SU-DHL-6 (cell line): Measurements from ENCODE around the gene MCOLN1.
"Not testable (repeated sequence)": the region's sequence is repeated elsewhere in the genome, so short reads cannot be mapped to it uniquely, and the experiment has no call there.

Source experiments
- H2AFZ ChIP-seq: fragments of 200-600 bp; sonication (generic); 2 replicates; pipeline ENCODE4 v1.6.1; 2014; ENCODE audit warnings: low read depth, mild to moderate bottlenecking, moderate library complexity, mixed read lengths, antibody characterized with exemption, low read length; ENCODE audit not compliant: severe bottlenecking
- H3F3A ChIP-seq: fragments of 200-600 bp; shearing (Covaris generic); 2 replicates; pipeline ENCODE4 v1.6.0; 2016; ENCODE audit warnings: antibody characterized with exemption, mild to moderate bottlenecking; ENCODE audit not compliant: insufficient read depth
- H3K27ac ChIP-seq: fragments of 200-600 bp; sonication (generic); 2 replicates; pipeline ENCODE4 v1.5.1; 2016; ENCODE audit warnings: low read depth, mild to moderate bottlenecking, low read length, moderate library complexity, mixed read lengths
- H3K27me3 ChIP-seq: fragments of 200-600 bp; sonication (generic), shearing (Covaris generic); 2 replicates; pipeline ENCODE4 v1.6.0; 2014; ENCODE audit warnings: mild to moderate bottlenecking, low read length
- H3K36me3 ChIP-seq: fragments of 200-600 bp; sonication (generic); 2 replicates; pipeline ENCODE4 v1.6.1; 2014; ENCODE audit warnings: mild to moderate bottlenecking, low read length, mixed read lengths
- H3K4me2 ChIP-seq: fragments of 300-600, 200-600 bp; shearing (Covaris generic), sonication (generic); 2 replicates; pipeline ENCODE4 v1.6.0; 2014; ENCODE audit warnings: low read length, low read depth, mild to moderate bottlenecking; ENCODE audit not compliant: poor library complexity, severe bottlenecking
- H3K4me3 ChIP-seq: fragments of 200-600 bp; sonication (generic); 2 replicates; pipeline ENCODE4 v1.5.1; 2014; ENCODE audit warnings: antibody characterized with exemption, low read length, mild to moderate bottlenecking, mixed read lengths; ENCODE audit not compliant: insufficient read depth, poor library complexity, severe bottlenecking
- H3K79me2 ChIP-seq: fragments of 200-600 bp; sonication (generic); 2 replicates; pipeline ENCODE4 v1.6.1; 2014; ENCODE audit warnings: mild to moderate bottlenecking, low read length, moderate library complexity; ENCODE audit not compliant: insufficient read depth
- H3K9ac ChIP-seq: fragments of 200-600 bp; sonication (generic); 2 replicates; pipeline ENCODE4 v1.7.0; 2014; ENCODE audit warnings: mild to moderate bottlenecking, low read length
- H3K9me2 ChIP-seq: fragments of 200-600 bp; sonication (generic); replicated peaks from 2 replicates; pipeline ENCODE4 v1.6.1; 2014; ENCODE audit warnings: low read length; ENCODE audit not compliant: insufficient read depth
- H3K9me3 ChIP-seq: fragments of 200-600 bp; sonication (generic); 2 replicates; pipeline ENCODE4 v1.6.1; 2014; ENCODE audit warnings: low read length, mixed read lengths; ENCODE audit not compliant: insufficient read depth
- H4K20me1 ChIP-seq: fragments of 200-600 bp; sonication (generic); 2 replicates; pipeline ENCODE4 v1.6.1; 2014; ENCODE audit warnings: low read depth, mild to moderate bottlenecking, antibody characterized with exemption, low read length, moderate library complexity, mixed read lengths
- CTCF ChIP-seq: fragments of 200-600 bp; sonication (generic); IDR thresholded peaks from one replicate; pipeline ENCODE4 v1.5.1; 2017; ENCODE audit warnings: antibody characterized with exemption, mild to moderate bottlenecking, low read length, moderate library complexity; ENCODE audit not compliant: insufficient read depth, poor library complexity, severe bottlenecking
- EZH2phosphoT487 ChIP-seq: fragments of 200-600 bp; sonication (generic), shearing (Covaris generic); conservative IDR thresholded peaks from 2 replicates; pipeline ENCODE4 v1.6.1; 2018; ENCODE audit warnings: mild to moderate bottlenecking, antibody characterized with exemption, low read length, moderate library complexity, mixed read lengths

Gene MCOLN1

GRCh38 chr19:7570761-7571160 lies 48.3 kb downstream of the MCOLN1 start:
- Histone ChIP-seq H3K4me3 (no peak overlapping the region), H3K27ac (no peak overlapping the region), H2AFZ (no peak overlapping the region), H3K9me2 (no peaks in the 10 kb centered on the region), H4K20me1 (no peaks in the 10 kb centered on the region), H3K9me3 (no peaks in the 10 kb centered on the region), H3K36me3 (no peaks in the 10 kb centered on the region), H3F3A (no peaks in the 10 kb centered on the region), H3K27me3 (no peaks in the 10 kb centered on the region), H3K4me2 (no peak overlapping the region), H3K9ac (no peak overlapping the region), H3K79me2 (no peaks in the 10 kb centered on the region)
- no peak for TF ChIP-seq CTCF
- no peak for TF ChIP-seq EZH2phosphoT487

- Histone ChIP-seq H3K27me3 (no peaks in the 10 kb centered on the region), H3K9me2 (no peaks in the 10 kb centered on the region), H4K20me1 (no peaks in the 10 kb centered on the region), H3K36me3 (no peaks in the 10 kb centered on the region), H3K4me3 (no peak overlapping the region), H3K79me2 (no peaks in the 10 kb centered on the region), H3K9me3 (no peaks in the 10 kb centered on the region), H2AFZ (no peak overlapping the region), H3K9ac (no peak overlapping the region), H3K27ac (no peak overlapping the region), H3K4me2 (no peak overlapping the region), H3F3A (no peaks in the 10 kb centered on the region)
- no peak for TF ChIP-seq EZH2phosphoT487
- TF ChIP-seq CTCF, result no peak
Observed at GRCh38 chr19:7575434-7576040, 53.1 kb downstream of the MCOLN1 start.

- H3K9me2 ChIP-seq, H3K27ac ChIP-seq, H3K36me3 ChIP-seq, H3K9ac ChIP-seq, H3K27me3 ChIP-seq, H3K4me2 ChIP-seq, H3F3A ChIP-seq, H3K79me2 ChIP-seq, H2AFZ ChIP-seq, H3K9me3 ChIP-seq, H4K20me1 ChIP-seq, H3K4me3 ChIP-seq: not testable (repeated sequence)
Observed at GRCh38 chr19:7577422-7577821, 55.0 kb downstream of the MCOLN1 start.

GRCh38 chr19:7578127-7578526 lies 55.7 kb downstream of the MCOLN1 start:
- Histone ChIP-seq H4K20me1 (no peaks in the 10 kb centered on the region), H3K27ac (no peak overlapping the region), H3K9ac (no peak overlapping the region), H3K4me2 (no peak overlapping the region), H3K4me3 (no peak overlapping the region), H3K36me3 (no peaks in the 10 kb centered on the region), H3K9me3 (no peaks in the 10 kb centered on the region), H3K79me2 (no peaks in the 10 kb centered on the region), H3K9me2 (no peaks in the 10 kb centered on the region), H2AFZ (no peak overlapping the region), H3F3A (no peaks in the 10 kb centered on the region), H3K27me3 (no peaks in the 10 kb centered on the region)
- TF ChIP-seq CTCF (no peak), EZH2phosphoT487 (no peak)
